B cell (primary cell): ENCODE results near the gene PCDH1. TPM values are rescaled to one million over a fixed set of nuclear protein-coding genes. Genes with fewer than 3 reads are reported as not detected.

Experiments used
- ATAC-seq: fragments of 200-7000 bp; cut with Tn5 transposase; one replicate; pipeline ENCODE4 v1.10.0; 2021; ENCODE audit warnings: low read depth, mild to moderate bottlenecking, moderate number of reproducible peaks, moderate library complexity
- CTCF ChIA-PET: fragments of 350-600 bp; sonication (Branson Sonifier 250); formaldehyde crosslinking; loops from one replicate; lab custom pipeline; 2021; ENCODE audit warnings: antibody characterized with exemption, inconsistent platforms; lab: Charles Lee
- POLR2A ChIA-PET: fragments of 350-600 bp; sonication (Branson Sonifier 250); formaldehyde crosslinking; loops from one replicate; lab custom pipeline; 2021; ENCODE audit warnings: antibody characterized with exemption; lab: Charles Lee
- DNase-seq: peaks from one replicate; pipeline ENCODE4 v3.0.0; 2013
- H2AFZ ChIP-seq: 2 replicates; pipeline ENCODE4 v1.6.1; 2012; ENCODE audit warnings: mild to moderate bottlenecking, low read depth, low read length; ENCODE audit not compliant: insufficient read depth, poor library complexity, severe bottlenecking
- H3K27ac ChIP-seq, 2 donors: 1 replicate in 1 of 2; 2 replicates in 1 of 2; pipeline ENCODE4 v1.5.1; 2012 to 2013; ENCODE audit warnings: low read length in 2 of 2, mild to moderate bottlenecking in 2 of 2, moderate library complexity in 1 of 2
- H3K27me3 ChIP-seq, 4 experiments: fragments of 200-600 bp in 1 of 4; sonication (generic) in 1 of 4; replicated peaks in 1 of 4; 1 replicate in 2 of 4; 2 replicates in 2 of 4; pipeline versions ENCODE4 v1.6.1 to v1.7.0; 2013 to 2016; ENCODE audit warnings: low read length in 3 of 4, mild to moderate bottlenecking in 2 of 4, mixed read lengths in 1 of 4, moderate library complexity in 1 of 4; ENCODE audit not compliant: insufficient read depth in 4 of 4, control insufficient read depth in 3 of 4; ENCODE audit errors: control extremely low read depth in 1 of 4
- H3K36me3 ChIP-seq, 2 experiments: replicated peaks in 1 of 2; 1 replicate in 1 of 2; 2 replicates in 1 of 2; pipeline versions ENCODE4 v1.6.1 to v1.7.1; 2013; ENCODE audit warnings: low read length in 1 of 2; ENCODE audit not compliant: insufficient read depth in 2 of 2, control insufficient read depth in 1 of 2; ENCODE audit errors: control extremely low read depth in 1 of 2, extremely low read depth in 1 of 2
- H3K4me1 ChIP-seq, 2 donors: fragments of 200-600 bp in 1 of 2; sonication (generic) in 1 of 2; 1 replicate in 1 of 2; 2 replicates in 1 of 2; pipeline versions ENCODE4 v1.5.1 to v1.6.1; 2013 to 2017; ENCODE audit warnings: low read length in 2 of 2; ENCODE audit not compliant: control insufficient read depth in 2 of 2, insufficient read depth in 2 of 2
- H3K4me2 ChIP-seq: replicated peaks from 2 replicates; pipeline ENCODE3; 2012; ENCODE audit warnings: mild to moderate bottlenecking, low read depth, low read length; ENCODE audit not compliant: poor library complexity, severe bottlenecking
- H3K4me3 ChIP-seq, 5 experiments: fragments of 200-600 bp in 1 of 5; sonication (generic) in 1 of 5; 1 replicate in 3 of 5; 2 replicates in 2 of 5; pipeline versions ENCODE4 v1.5.1 to v1.7.0; 2011 to 2016; ENCODE audit warnings: low read length in 4 of 5, mild to moderate bottlenecking in 4 of 5, low read depth in 2 of 5, control low read depth in 1 of 5, moderate library complexity in 1 of 5; ENCODE audit not compliant: insufficient read depth in 1 of 5; ENCODE audit errors: control extremely low read depth in 1 of 5, extremely low read depth in 1 of 5
- H3K79me2 ChIP-seq: fragments of 200-600 bp; sonication (generic); one replicate; pipeline ENCODE4 v1.6.0; 2016; ENCODE audit warnings: low read length; ENCODE audit not compliant: control insufficient read depth, insufficient read depth
- H3K9ac ChIP-seq: fragments of 200-600 bp; sonication (generic); 2 replicates; pipeline ENCODE4 v1.6.1; 2017; ENCODE audit warnings: mild to moderate bottlenecking, low read length, moderate library complexity
- H3K9me3 ChIP-seq, 3 donors: one replicate each; pipeline versions ENCODE4 v1.6.1 to v1.7.1; 2013; ENCODE audit warnings: low read length in 2 of 3; ENCODE audit not compliant: control insufficient read depth in 2 of 3, insufficient read depth in 1 of 3; ENCODE audit errors: control extremely low read depth in 1 of 3
- H4K20me1 ChIP-seq: 2 replicates; pipeline ENCODE4 v1.6.0; 2012; ENCODE audit warnings: mild to moderate bottlenecking, low read length; ENCODE audit not compliant: insufficient read depth, control insufficient read depth, poor library complexity, severe bottlenecking
- H3K27ac Mint-ChIP-seq: one replicate; pipeline ENCODE4 v1.8.0; 2021; ENCODE audit warnings: mixed read lengths
- H3K27me3 Mint-ChIP-seq: one replicate; pipeline ENCODE4 v1.8.0; 2021; ENCODE audit warnings: mixed read lengths
- H3K4me1 Mint-ChIP-seq: one replicate; pipeline ENCODE4 v1.8.0; 2021; ENCODE audit warnings: mixed read lengths
- H3K4me3 Mint-ChIP-seq: one replicate; pipeline ENCODE4 v1.8.0; 2021; ENCODE audit warnings: mixed read lengths
- H3K9me3 Mint-ChIP-seq: one replicate; pipeline ENCODE4 v1.8.0; 2022; ENCODE audit warnings: mixed read lengths; ENCODE audit not compliant: insufficient read depth
- CTCF ChIP-seq: fragments of 200-600 bp; IDR thresholded peaks from one replicate; pipeline ENCODE4 v1.8.0; 2022; ENCODE audit warnings: antibody characterized with exemption, mild to moderate bottlenecking
- EZH2 ChIP-seq: IDR thresholded peaks from 2 replicates; pipeline ENCODE4 v1.6.1; 2012; ENCODE audit warnings: borderline replicate concordance, low read depth, mild to moderate bottlenecking, moderate library complexity, low read length; ENCODE audit not compliant: insufficient read depth, poor library complexity, severe bottlenecking
- WGBS: methylation state at CpG from one replicate; pipeline ENCODE4 v1.1.5; 2013; ENCODE audit warnings: missing lambda C conversion rate; ENCODE audit not compliant: insufficient coverage; 5-methylcytosine and 5-hydroxymethylcytosine counted together
- intact Hi-C: fragments of 100-400 bp; cut with micrococcal nuclease; formaldehyde crosslinking; loops from one replicate; pipeline ENCODE4 v1.10.0; 2022
- polyA plus RNA-seq: library from polyadenylated mRNA; depleted of rRNA; stranded (reverse); fragments of >200 nt; gene quantifications from 2 replicates; pipeline ENCODE4 v1.2.3, GENCODE V29; 2012
- total RNA-seq, 2 donors: library from RNA; stranded (reverse); fragments of 120-200 nt in 1 of 2; gene quantifications; 1 replicate in 1 of 2; 2 replicates in 1 of 2; pipeline versions ENCODE4 v1.2.3 to v1.2.4, GENCODE V29; 2013 to 2022

Gene PCDH1
- total and polyA plus RNA-seq, 2 donors (not counting 1 experiment from before 2014, with no cell fraction given) = 0.06 TPM; not detected in 1

DNA sequence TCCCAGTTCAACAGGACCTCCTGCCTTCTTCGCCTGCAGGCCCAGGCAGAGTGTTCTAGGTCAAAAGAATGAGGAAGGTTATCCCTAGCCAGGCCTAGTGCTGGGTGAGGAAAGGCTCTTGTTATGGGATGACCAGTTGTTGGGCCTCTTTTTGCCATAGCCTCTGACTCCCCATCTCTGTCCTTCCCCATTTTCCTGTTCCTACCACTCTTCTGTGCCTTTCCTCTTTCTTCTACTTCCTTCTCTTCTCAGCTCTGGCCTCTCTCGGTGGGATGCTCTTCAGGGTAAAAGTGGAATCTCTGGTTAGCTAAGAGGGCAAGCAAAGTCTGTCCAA lies 1.2 kb upstream of the PCDH1 start:
- Histone ChIP-seq H3K9ac (no peak overlapping the region), H3K27me3 (peaks cover 0 to 87% (median 58%) of the 10 kb centered on the region in 4 experiments), H3K27ac (no peak overlapping the region), H3K4me2 (peak overlapping the region; percentile 80), H3K36me3 (no peaks in the 10 kb centered on the region), H3K79me2 (no peaks in the 10 kb centered on the region), H3K9me3 (peaks cover 0 to 21% (median 0%) of the 10 kb centered on the region in 3 donors), H4K20me1 (peaks cover 5% of the 10 kb centered on the region), H2AFZ (no peak overlapping the region), H3K4me1 (peaks cover 39 to 44% of the 10 kb centered on the region in 2 donors), H3K4me3 (no peak overlapping the region)
- Mint-ChIP-seq H3K9me3 (no peaks in the 10 kb centered on the region), H3K4me3 (peak overlapping the region; percentile 89), H3K27ac (peak overlapping the region; percentile 46), H3K4me1 (peaks cover 32% of the 10 kb centered on the region), H3K27me3 (peaks cover 72% of the 10 kb centered on the region)
- TF ChIP-seq CTCF (peak; percentile 25), EZH2 (no peak)
- intact Hi-C loops = loop anchor here (1.0 to 5.0 kb wide), 6 partner anchors 30 to 214 kb away; partner anchors contain the start of gene DELE1
- ATAC-seq (no peak), DNase-seq (no peak)
- ChIA-PET CTCF (interaction anchor here (0.5 to 6.6 kb wide), 43 partner anchors 9 to 1914 kb away, joined by 3 to 123 read pairs (median 6); partner anchors contain the start of genes DELE1, GNPDA1, PCDH12 and PCDHGB3), POLR2A (interaction anchor here (0.6 to 1.2 kb wide), 5 partner anchors 27 to 1123 kb away, joined by 3 to 5 read pairs (median 3); partner anchors contain the start of gene DELE1)
- 0% methylated on average over 1 of the region's 2 CpGs for WGBS

- intact Hi-C loops = loop anchor here (1.0 to 5.0 kb wide), 6 partner anchors 30 to 214 kb away; partner anchors contain the start of gene DELE1
- H3K4me3 Mint-ChIP-seq = peak overlapping the region; percentile 89
- TF ChIP-seq EZH2 = peak; percentile 79
- TF ChIP-seq CTCF = peak; percentile 96
- H3K27me3 Mint-ChIP-seq = peaks cover 72% of the 10 kb centered on the region
- Histone ChIP-seq H3K27ac (no peak overlapping the region), H3K4me2 (peak overlapping the region; percentile 80), H3K9me3 (peaks cover 0 to 23% (median 0%) of the 10 kb centered on the region in 3 donors), H3K4me3 (peak overlapping the region in 4 of 5 experiments; percentile 34 to 65 (median 54)), H4K20me1 (peaks cover 5% of the 10 kb centered on the region), H3K79me2 (no peaks in the 10 kb centered on the region), H3K27me3 (peaks cover 0 to 88% (median 54%) of the 10 kb centered on the region in 4 experiments), H2AFZ (peak overlapping the region; percentile 72), H3K4me1 (peaks cover 39 to 43% of the 10 kb centered on the region in 2 donors), H3K9ac (peak overlapping the region; percentile 64), H3K36me3 (no peaks in the 10 kb centered on the region)
- peak overlapping the region; percentile 46 for H3K27ac Mint-ChIP-seq
- DNase-seq (peak; percentile 94), ATAC-seq (peak; percentile 84)
- POLR2A ChIA-PET = interaction anchor here (0.6 to 1.2 kb wide), 8 partner anchors 26 to 1124 kb away, joined by 3 to 5 read pairs (median 3); partner anchors contain the start of gene DELE1
- WGBS = 1% methylated on average over 29 of the region's 40 CpGs
- H3K4me1 Mint-ChIP-seq = peaks cover 31% of the 10 kb centered on the region
- CTCF ChIA-PET = interaction anchor here (0.5 to 6.6 kb wide), 44 partner anchors 8 to 1914 kb away, joined by 3 to 123 read pairs (median 6); partner anchors contain the start of genes DELE1, GNPDA1, PCDH12 and PCDHGB3
- H3K9me3 Mint-ChIP-seq = no peaks in the 10 kb centered on the region
Observed at GRCh38 chr5:141878711-141879425, 658 bp upstream of the PCDH1 start.
